GOT3 (cell line): ENCODE results near the gene TRAPPC8.

ENCODE experiments used
- DNase-seq: peaks from one replicate; lab custom pipeline; 2025; ENCODE audit warnings: mixed read lengths; lab: John Stamatoyannopoulos, UW

Gene TRAPPC8

DNA sequence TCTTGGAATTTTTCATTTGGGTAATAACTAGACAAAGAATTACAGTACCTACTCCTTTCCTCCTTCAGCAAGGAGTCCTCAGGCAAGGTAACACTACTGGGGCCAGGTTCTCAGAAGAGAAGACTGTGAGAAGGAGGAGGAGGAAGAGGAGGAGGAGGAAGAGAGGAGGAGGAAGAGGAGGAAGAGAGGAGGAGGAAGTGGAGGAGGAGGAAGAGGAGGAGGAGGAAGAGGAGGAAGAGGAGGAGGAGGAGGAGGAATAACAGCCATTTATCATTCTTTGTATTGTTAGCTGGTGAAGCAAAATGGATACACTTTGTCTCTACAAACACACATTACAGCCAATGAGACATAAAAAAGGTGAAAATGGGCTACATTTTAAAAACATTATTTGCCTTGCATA lies 149.4 kb downstream of the TRAPPC8 start:
- DNase-seq: no peak

DNA sequence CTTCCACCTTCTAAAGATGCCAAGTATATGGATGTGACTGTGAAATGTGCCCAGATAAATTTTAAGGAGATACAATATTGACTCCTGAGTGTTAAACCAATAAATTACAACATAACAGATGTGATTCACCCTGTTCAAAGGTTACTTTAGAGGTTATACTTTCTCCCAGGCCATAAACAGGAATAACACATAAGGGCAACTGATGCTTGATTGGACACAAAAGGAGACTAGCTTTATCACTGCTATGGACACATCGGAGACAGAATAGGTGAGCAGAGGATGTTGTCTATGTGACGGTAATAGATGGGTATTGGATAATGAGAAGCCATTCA lies 150.4 kb downstream of the TRAPPC8 start:
- no peak for DNase-seq

DNA sequence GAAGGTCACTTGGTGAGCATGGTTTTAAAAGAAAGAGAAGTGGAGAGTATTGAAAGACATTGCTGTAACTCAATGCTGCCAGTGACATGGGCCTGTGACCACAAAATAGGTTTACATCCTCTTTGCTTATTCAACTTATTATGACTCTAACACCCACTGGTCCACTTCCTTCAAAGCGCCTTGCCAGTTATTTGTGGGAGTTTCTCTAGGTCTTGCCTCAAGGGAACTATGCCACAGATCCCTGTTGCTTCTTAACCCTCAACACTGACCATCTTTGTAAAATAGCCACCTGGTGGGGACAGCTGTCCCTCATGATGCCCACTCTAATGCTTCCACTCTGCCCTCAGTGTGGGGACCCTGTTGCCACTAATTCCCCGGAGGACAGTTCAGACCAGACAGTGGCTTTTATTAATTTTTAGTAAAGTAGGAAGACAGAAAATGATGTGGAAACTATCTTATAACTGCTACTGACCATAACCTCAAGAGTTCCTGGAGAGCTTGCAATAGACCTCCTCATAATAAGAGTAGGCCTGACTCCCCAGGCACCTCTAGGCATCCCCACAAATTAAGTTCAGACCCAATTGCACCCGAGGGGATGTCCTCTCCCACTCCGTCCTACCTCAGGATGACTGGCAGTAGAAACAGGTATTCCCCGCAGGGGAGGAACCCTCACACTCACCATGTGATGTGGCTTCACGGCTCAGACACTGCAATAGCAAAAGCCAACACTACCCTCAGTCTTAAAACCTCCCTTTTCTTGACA lies 150.9 kb downstream of the TRAPPC8 start:
- DNase-seq: no peak

DNA sequence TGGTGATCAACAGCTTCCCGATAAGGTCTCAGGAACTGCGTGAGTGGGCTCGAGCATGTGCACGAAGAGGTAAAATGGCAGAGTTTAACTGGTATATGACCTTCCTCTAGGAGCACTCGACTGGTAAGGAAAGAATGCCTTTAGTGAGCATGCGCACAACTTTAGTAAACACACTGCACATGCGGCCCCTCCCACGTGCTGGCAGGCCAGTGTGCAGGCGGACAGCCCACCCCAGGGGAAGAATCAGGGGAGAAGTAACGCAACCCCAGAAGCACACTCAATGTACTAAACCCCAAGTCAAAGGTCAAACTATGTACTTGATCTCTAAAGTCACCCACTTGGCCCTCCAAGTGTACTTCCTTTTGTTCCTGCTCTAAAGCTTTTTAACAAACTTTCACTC lies 153.5 kb downstream of the TRAPPC8 start:
- DNase-seq: no peak

DNA sequence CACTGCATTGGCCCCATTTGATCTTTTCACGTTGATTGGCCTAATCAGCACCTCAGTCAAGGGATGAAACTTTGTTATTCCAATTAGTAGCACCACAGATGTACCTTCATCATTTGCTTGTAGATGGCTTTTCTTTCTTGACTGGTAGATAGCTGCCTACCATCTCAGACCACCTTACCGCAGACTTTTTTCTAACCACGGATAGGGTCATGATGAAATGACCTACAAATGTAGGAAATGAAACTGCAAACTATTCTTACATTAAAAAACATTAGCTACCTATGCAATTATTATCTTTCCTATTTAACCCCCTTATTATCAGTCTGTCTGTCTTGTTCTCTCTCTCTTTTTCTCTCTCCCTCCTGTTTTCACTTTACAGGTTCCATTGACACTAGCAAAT lies 159.9 kb downstream of the TRAPPC8 start:
- no peak for DNase-seq
